Neural cell (in vitro differentiated cells): ENCODE measurements around the gene ZNF680.

ENCODE experiments used
- CTCF ChIP-seq: fragments of 450-650 bp; IDR thresholded peaks from 2 replicates; pipeline ENCODE4 v1.5.1; 2014; ENCODE audit warnings: antibody characterized with exemption, mild to moderate bottlenecking, moderate library complexity; ENCODE audit not compliant: poor library complexity, severe bottlenecking
- EP300 ChIP-seq: fragments of 450-650 bp; conservative IDR thresholded peaks from 2 replicates; pipeline ENCODE4 v1.6.1; 2014; ENCODE audit warnings: antibody characterized with exemption, mild to moderate bottlenecking, moderate library complexity; ENCODE audit not compliant: poor library complexity, severe bottlenecking
- EZH2 ChIP-seq: fragments of 200-600, 300-800 bp; shearing (Covaris generic), sonication (generic); IDR thresholded peaks from 2 replicates; pipeline ENCODE4 v1.6.1; 2014; ENCODE audit warnings: antibody characterized with exemption, low read length, borderline replicate concordance, mild to moderate bottlenecking; ENCODE audit not compliant: insufficient read depth, poor library complexity, severe bottlenecking
- POLR2AphosphoS5 ChIP-seq: IDR thresholded peaks from 2 replicates; pipeline ENCODE4 v1.6.1; 2012
- SMC3 ChIP-seq: fragments of 450-650 bp; conservative IDR thresholded peaks from 2 replicates; pipeline ENCODE4 v1.6.1; 2014; ENCODE audit warnings: antibody characterized with exemption, mild to moderate bottlenecking, moderate library complexity; ENCODE audit not compliant: poor library complexity
- TF ChIP-seq, protein P1 (sequence below): IDR thresholded peaks from 2 replicates; pipeline ENCODE4 v1.6.1; 2012; ENCODE audit warnings: borderline replicate concordance

DNA sequence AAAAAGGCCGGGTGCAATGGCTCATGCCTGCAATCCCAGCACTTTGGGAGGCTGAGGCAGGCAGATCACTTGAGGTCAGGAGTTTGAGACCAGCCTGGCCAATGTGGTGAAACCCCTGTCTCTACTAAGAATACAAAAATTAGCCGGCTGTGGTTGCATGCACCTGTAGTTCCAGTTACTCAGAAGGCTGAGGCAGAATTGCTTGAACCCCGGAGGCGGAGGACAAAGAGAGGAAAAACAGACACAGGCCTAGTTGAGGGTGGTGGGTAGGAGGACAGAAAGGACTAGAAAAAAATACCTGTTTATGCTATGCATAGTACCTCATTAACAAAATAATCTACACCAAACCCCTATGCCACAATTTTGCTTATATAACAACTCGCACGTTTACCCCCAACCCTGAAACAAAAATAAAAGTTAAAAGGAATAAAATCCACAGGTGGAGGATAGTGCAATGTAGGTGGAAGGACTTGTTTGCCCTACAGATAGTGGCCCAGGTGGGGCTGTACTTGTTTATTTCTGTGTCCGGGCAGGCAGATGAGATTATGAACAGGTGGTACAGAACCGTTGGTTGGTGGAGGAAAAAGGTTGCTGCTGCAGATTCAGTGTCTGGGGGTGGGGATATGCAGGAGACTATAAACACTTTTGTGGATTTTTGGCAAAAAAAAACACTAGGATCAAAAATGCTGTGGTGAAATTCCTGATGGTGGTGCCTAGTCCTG is 5.1 kb downstream of the ZNF680 start:
- no peak for TF ChIP-seq CTCF
- no peak for TF ChIP-seq POLR2AphosphoS5
- TF ChIP-seq EZH2: no peak
- no peak for TF ChIP-seq EP300
- TF ChIP-seq, protein P1, sequence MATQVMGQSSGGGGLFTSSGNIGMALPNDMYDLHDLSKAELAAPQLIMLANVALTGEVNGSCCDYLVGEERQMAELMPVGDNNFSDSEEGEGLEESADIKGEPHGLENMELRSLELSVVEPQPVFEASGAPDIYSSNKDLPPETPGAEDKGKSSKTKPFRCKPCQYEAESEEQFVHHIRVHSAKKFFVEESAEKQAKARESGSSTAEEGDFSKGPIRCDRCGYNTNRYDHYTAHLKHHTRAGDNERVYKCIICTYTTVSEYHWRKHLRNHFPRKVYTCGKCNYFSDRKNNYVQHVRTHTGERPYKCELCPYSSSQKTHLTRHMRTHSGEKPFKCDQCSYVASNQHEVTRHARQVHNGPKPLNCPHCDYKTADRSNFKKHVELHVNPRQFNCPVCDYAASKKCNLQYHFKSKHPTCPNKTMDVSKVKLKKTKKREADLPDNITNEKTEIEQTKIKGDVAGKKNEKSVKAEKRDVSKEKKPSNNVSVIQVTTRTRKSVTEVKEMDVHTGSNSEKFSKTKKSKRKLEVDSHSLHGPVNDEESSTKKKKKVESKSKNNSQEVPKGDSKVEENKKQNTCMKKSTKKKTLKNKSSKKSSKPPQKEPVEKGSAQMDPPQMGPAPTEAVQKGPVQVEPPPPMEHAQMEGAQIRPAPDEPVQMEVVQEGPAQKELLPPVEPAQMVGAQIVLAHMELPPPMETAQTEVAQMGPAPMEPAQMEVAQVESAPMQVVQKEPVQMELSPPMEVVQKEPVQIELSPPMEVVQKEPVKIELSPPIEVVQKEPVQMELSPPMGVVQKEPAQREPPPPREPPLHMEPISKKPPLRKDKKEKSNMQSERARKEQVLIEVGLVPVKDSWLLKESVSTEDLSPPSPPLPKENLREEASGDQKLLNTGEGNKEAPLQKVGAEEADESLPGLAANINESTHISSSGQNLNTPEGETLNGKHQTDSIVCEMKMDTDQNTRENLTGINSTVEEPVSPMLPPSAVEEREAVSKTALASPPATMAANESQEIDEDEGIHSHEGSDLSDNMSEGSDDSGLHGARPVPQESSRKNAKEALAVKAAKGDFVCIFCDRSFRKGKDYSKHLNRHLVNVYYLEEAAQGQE: no peak
- TF ChIP-seq SMC3: no peak
